ENCODE results near the gene LSM2.

LSM2 gene

DNA sequence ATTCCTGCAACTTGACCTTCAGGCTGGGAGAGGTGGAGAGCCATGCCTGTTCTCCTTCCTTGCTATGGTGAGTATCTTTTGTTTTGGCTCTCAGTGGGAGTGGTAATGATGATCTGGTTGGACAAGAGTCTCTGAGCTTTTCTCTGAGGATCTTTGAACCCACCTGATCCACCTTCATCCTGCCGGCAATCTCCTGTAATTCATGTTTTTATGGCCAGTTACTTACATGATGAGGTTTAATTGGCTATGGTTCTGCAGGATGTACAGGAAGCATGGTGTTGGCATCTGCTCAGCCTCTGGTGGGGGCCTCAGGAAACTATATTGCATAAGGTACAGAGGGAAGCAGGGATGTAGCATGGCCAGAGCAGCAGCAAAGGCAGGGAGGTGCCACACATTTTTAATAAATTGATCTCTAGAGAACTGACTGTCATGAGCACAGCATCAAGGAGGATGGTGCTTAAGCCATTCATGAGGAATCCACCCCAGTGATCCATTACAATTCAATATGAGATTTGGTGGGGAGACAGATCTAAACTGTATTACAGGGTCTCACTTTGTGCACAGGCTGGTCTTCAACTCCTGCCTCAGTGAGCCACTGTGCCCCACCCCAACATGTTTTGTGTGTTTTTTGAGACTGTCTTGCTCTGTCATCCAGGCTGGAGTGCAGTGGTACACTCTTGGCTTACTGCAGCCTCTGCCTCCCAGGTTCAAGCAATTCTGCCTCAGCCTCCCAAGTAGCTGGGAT, 30.8 kb upstream of the LSM2 start:
- Histone ChIP-seq H4K20me1 (ENCODE audit: insufficient read depth) (peaks cover 34% of the 10 kb centered on the region), H3K4me3 (IDR thresholded peaks at IDR 0.05; ENCODE audit: insufficient read depth, low read depth, low read length) (no peak overlapping the region), H3K4me1 (ENCODE audit: low read depth, poor library complexity, severe bottlenecking) (peaks cover 56% of the 10 kb centered on the region), H3K4me2 (peak overlapping the region; percentile 100), H3K27ac (peak overlapping the region; percentile 84; the same call in 1 of the 2 replicates), H3K79me2 (ENCODE audit: insufficient read depth, low read depth) (peaks cover 59% of the 10 kb centered on the region), H2AFZ (ENCODE audit: low read depth) (no peak overlapping the region), H3K9ac (peak overlapping the region; percentile 80), H3K36me3 (ENCODE audit: insufficient read depth) (peaks cover 28% of the 10 kb centered on the region; the same call in 1 of the 2 replicates), H3K27me3 (ENCODE audit: insufficient read depth, low read depth) (no peaks in the 10 kb centered on the region)
- TF ChIP-seq, protein P1, sequence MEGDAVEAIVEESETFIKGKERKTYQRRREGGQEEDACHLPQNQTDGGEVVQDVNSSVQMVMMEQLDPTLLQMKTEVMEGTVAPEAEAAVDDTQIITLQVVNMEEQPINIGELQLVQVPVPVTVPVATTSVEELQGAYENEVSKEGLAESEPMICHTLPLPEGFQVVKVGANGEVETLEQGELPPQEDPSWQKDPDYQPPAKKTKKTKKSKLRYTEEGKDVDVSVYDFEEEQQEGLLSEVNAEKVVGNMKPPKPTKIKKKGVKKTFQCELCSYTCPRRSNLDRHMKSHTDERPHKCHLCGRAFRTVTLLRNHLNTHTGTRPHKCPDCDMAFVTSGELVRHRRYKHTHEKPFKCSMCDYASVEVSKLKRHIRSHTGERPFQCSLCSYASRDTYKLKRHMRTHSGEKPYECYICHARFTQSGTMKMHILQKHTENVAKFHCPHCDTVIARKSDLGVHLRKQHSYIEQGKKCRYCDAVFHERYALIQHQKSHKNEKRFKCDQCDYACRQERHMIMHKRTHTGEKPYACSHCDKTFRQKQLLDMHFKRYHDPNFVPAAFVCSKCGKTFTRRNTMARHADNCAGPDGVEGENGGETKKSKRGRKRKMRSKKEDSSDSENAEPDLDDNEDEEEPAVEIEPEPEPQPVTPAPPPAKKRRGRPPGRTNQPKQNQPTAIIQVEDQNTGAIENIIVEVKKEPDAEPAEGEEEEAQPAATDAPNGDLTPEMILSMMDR (conservative IDR thresholded peaks at IDR 0.05; ENCODE audit: low read depth, low read length), result no peak

DNA sequence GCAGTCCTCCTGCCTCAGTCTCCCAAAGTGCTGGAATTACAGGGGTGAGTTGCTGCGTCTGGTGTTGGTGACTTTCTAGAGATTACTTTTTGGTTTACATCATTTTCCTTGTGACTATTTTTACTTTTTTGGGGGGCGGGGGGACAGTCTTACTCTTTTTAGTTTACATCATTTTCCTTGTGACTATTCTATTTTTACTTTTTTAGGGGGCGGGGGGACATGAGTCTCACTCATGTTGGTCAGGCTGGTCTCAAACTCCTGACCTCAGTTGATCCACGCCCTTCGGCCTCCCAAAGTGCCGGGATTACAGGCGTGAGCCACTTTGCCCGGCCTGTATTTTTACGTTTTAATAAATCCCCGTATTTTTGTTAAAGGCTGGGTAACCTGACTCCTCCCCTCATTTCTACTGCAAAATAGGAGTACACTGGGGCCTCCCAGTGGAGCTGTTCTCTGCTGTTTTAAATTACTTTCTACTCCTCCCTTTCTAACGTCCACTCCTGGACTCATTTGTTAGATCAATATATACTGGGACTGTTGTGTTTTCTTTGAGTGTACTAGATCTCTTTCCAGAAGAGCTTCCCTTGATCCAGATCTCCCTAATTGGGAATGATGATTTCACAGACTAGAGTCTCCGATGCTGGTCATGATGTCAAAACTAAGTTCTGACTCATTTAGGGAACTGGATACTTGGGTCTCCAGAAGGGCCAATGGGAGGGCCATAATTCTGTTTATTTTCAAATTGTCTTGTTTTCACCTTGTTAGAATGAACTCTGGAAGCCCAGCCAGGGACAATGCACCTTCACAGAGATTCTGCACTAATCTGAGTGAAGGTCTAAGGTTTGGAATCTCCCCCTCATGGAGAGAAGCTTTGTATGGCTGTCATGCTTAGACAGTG, 30.0 kb upstream of the LSM2 start:
- no peak overlapping the region for H2AFZ ChIP-seq (ENCODE audit: low read depth)
- H3K4me1 ChIP-seq (ENCODE audit: low read depth, poor library complexity, severe bottlenecking), result peaks cover 52% of the 10 kb centered on the region
- TF ChIP-seq, protein P1 (conservative IDR thresholded peaks at IDR 0.05; ENCODE audit: low read depth, low read length), result no peak
- H3K79me2 ChIP-seq (ENCODE audit: insufficient read depth, low read depth), result peaks cover 67% of the 10 kb centered on the region
- H3K9ac ChIP-seq, result peak overlapping the region; percentile 80
- peak overlapping the region; percentile 84; the same call in 1 of the 2 replicates for H3K27ac ChIP-seq
- H3K27me3 ChIP-seq (ENCODE audit: insufficient read depth, low read depth), result no peaks in the 10 kb centered on the region
- H4K20me1 ChIP-seq (ENCODE audit: insufficient read depth), result peaks cover 34% of the 10 kb centered on the region
- no peak overlapping the region for H3K4me3 ChIP-seq (IDR thresholded peaks at IDR 0.05; ENCODE audit: insufficient read depth, low read depth, low read length)
- H3K36me3 ChIP-seq (ENCODE audit: insufficient read depth), result peaks cover 28% of the 10 kb centered on the region; the same call in 1 of the 2 replicates
- peak overlapping the region; percentile 100 for H3K4me2 ChIP-seq

DNA sequence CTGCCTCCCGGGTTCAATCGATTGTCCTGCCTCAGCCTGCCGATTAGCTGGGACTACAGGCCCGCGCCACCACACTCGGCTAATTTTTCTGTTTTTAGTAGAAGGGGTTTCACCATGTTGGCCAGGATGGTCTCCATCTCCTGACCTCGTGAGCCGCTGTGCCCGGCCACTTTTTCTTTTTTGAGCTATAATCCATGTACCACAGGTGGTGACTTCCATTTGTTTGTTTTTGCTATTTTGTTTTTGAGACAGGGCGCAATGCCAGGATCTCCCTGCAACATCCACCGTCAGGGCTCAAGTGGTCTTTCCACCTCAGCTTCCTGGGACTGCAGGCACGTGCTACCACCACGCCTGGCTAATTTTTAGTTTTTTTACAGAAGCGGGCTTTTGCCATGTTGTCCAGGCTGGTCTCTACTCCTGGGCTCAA, 29.3 kb upstream of the LSM2 start:
- H3K4me1 ChIP-seq (ENCODE audit: low read depth, poor library complexity, severe bottlenecking), result peaks cover 54% of the 10 kb centered on the region
- no peak overlapping the region for H3K4me3 ChIP-seq (IDR thresholded peaks at IDR 0.05; ENCODE audit: insufficient read depth, low read depth, low read length)
- H2AFZ ChIP-seq (ENCODE audit: low read depth), result no peak overlapping the region
- H3K4me2 ChIP-seq, result peak overlapping the region; percentile 100
- peaks cover 34% of the 10 kb centered on the region for H4K20me1 ChIP-seq (ENCODE audit: insufficient read depth)
- no peaks in the 10 kb centered on the region for H3K27me3 ChIP-seq (ENCODE audit: insufficient read depth, low read depth)
- H3K9ac ChIP-seq, result peak overlapping the region; percentile 80
- TF ChIP-seq, protein P1 (conservative IDR thresholded peaks at IDR 0.05; ENCODE audit: low read depth, low read length), result no peak
- peaks cover 28% of the 10 kb centered on the region; the same call in 1 of the 2 replicates for H3K36me3 ChIP-seq (ENCODE audit: insufficient read depth)
- H3K27ac ChIP-seq, result peak overlapping the region; percentile 84; the same call in 1 of the 2 replicates
- H3K79me2 ChIP-seq (ENCODE audit: insufficient read depth, low read depth), result peaks cover 74% of the 10 kb centered on the region

DNA sequence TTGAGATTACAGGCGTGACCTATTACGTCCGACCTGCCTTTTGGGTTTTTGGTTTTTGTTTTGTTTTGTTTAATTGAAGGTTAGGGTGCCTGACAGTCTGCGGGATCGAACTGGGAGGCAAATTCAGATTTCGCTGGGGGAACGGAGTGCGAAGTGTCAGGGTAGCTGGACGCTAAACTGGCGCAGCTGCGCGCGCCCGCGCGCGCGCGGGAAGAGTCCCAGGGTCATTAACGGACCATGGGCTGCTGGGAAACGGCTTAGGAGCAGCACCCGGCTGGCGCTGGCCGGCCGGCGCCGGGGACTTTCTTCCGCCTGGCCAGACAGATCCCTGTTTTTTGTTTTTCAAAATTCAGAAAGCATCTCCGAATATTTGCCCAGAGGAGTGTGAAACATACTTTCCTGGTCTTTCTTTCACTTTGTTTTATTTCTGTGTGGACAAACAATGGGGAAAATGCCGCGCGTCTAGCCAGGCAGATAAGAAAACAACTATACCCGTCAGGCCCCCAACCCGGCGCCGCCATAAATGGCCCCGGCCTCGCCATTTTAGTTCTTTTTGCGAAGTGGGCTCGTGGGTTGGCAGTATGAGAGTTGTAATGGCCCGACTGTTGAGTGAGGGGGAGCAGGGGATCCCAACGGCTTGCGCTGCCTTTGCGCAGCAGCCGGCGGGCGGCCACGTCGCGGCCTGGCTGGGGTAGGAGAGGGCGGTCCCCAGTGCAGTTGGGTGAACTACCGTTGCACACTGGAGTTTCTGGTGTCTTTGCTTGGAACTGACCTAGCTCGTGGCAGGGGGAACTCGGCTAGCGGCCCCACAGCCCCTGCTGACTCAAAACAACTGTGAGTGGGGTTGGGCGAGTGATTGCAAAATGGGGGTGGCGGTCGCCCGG, 27.8 kb upstream of the LSM2 start:
- H3K36me3 ChIP-seq (ENCODE audit: insufficient read depth), result peaks cover 28% of the 10 kb centered on the region; the same call in 1 of the 2 replicates
- peaks cover 49% of the 10 kb centered on the region for H3K4me1 ChIP-seq (ENCODE audit: low read depth, poor library complexity, severe bottlenecking)
- H3K27ac ChIP-seq, result peak overlapping the region; percentile 84
- no peaks in the 10 kb centered on the region for H3K27me3 ChIP-seq (ENCODE audit: insufficient read depth, low read depth)
- H4K20me1 ChIP-seq (ENCODE audit: insufficient read depth), result peaks cover 33% of the 10 kb centered on the region
- peak overlapping the region; percentile 100 for H3K4me2 ChIP-seq
- H3K79me2 ChIP-seq (ENCODE audit: insufficient read depth, low read depth), result peaks cover 88% of the 10 kb centered on the region
- peak overlapping the region; percentile 80 for H3K9ac ChIP-seq
- H2AFZ ChIP-seq (ENCODE audit: low read depth), result peak overlapping the region; percentile 73
- TF ChIP-seq, protein P1 (conservative IDR thresholded peaks at IDR 0.05; ENCODE audit: low read depth, low read length), result no peak
- no peak overlapping the region for H3K4me3 ChIP-seq (IDR thresholded peaks at IDR 0.05; ENCODE audit: insufficient read depth, low read depth, low read length)
